Right cardiac atrium (tissue), 5 donors: Measurements from ENCODE around the gene OR9G4. TPM values are rescaled to one million over a fixed set of nuclear protein-coding genes. Genes with fewer than 3 reads are reported as not detected.

ENCODE experiments used
- ATAC-seq, 2 donors: fragments of 200-7000 bp; cut with Tn5 transposase; one replicate each; pipeline versions ENCODE4 v1.8.0 to v1.9.1; 2020; ENCODE audit warnings: moderate library complexity in 2 of 2, mild to moderate bottlenecking in 1 of 2
- DNase-seq, 3 donors: peaks; one replicate each; pipeline ENCODE4 v3.0.0-alpha.2; 2020
- H3K27ac ChIP-seq: one replicate; pipeline ENCODE4 v1.5.1; 2013; ENCODE audit warnings: mild to moderate bottlenecking, low read length, control low read depth, moderate library complexity
- H3K27me3 ChIP-seq: one replicate; pipeline ENCODE4 v1.6.1; 2013; ENCODE audit not compliant: control insufficient read depth, insufficient read depth
- H3K4me1 ChIP-seq: one replicate; pipeline ENCODE4 v1.6.1; 2013; ENCODE audit warnings: low read length; ENCODE audit not compliant: control insufficient read depth, insufficient read depth
- H3K4me3 ChIP-seq: one replicate; pipeline ENCODE4 v1.5.1; 2013; ENCODE audit warnings: low read length, control low read depth
- H3K9me3 ChIP-seq: one replicate; pipeline ENCODE4 v1.6.1; 2013; ENCODE audit warnings: low read length; ENCODE audit not compliant: control insufficient read depth
- WGBS: extraction: QIAGEN DNeasy Blood & Tissue Kit; methylation state at CpG from one replicate; pipeline ENCODE4 v1.1.7; 2013; 5-methylcytosine and 5-hydroxymethylcytosine counted together
- intact Hi-C, 4 donors: fragments of 100-400 bp; cut with DNase I; formaldehyde crosslinking; loops; one replicate each; pipeline versions ENCODE4 v1.11.0 to v1.14.0; 2022 to 2023
- microRNA-seq, 2 donors: library from miRNA; unstranded; fragments of <30 nt; microRNA quantifications; one replicate each; pipeline ENCODE4 v1.2.0, GENCODE V29; 2020 to 2021
- polyA plus RNA-seq: library from polyadenylated mRNA; stranded (reverse); fragments of 200-250 nt; gene quantifications from one replicate; pipeline ENCODE4 v1.2.3, GENCODE V29; 2013
- total RNA-seq, 4 donors: library from RNA; stranded (reverse); fragmentation: NEBNext Ultra II Directional; extraction: Animal tissue kit (Norgen Biotek cat#: 25700); gene quantifications; one replicate each; pipeline ENCODE4 v1.2.1, GENCODE V29; 2021
- donor health status: healthy with polysubstance abuse.
- donor health status: DM: no; HTN: yes; CAD: no.
- donor health status: DM: no; HTN: no; CAD: no.
- donor health status: DM: no; HTN: yes; CAD: no; lungs with severe emphysema.
- donor health status: DM: yes; HTN: yes; CAD: no.

The OR9G4 gene
- total and polyA plus RNA-seq, 5 donors: not detected

GRCh38 chr11:56714206-56714605 is 34.3 kb downstream of the OR9G4 start:
- ATAC-seq (no peak), DNase-seq (no peak)
- Histone ChIP-seq H3K4me1 (no peaks in the 10 kb centered on the region), H3K4me3 (no peak overlapping the region), H3K27ac (no peak overlapping the region), H3K27me3 (no peaks in the 10 kb centered on the region), H3K9me3 (no peaks in the 10 kb centered on the region)
- 66% methylated on average over 2 of the region's 2 CpGs for WGBS
- intact Hi-C loops: no loop called here

- intact Hi-C loops: no loop called here
- ATAC-seq (no peak), DNase-seq (no peak)
- no peaks in the 10 kb centered on the region for H3K4me1 ChIP-seq
- H3K27ac ChIP-seq: no peak overlapping the region
- no peaks in the 10 kb centered on the region for H3K27me3 ChIP-seq
- no peak overlapping the region for H3K4me3 ChIP-seq
- WGBS: 84% methylated on average over 2 of the region's 2 CpGs
- no peaks in the 10 kb centered on the region for H3K9me3 ChIP-seq
Observed at GRCh38 chr11:56706486-56706885, 42.0 kb downstream of the OR9G4 start.

GRCh38 chr11:56705784-56706396 is 42.6 kb downstream of the OR9G4 start:
- WGBS: 55% methylated on average over 1 of the region's 1 CpG
- Histone ChIP-seq H3K4me1 (no peaks in the 10 kb centered on the region), H3K27ac (no peak overlapping the region), H3K27me3 (no peaks in the 10 kb centered on the region), H3K4me3 (no peak overlapping the region), H3K9me3 (no peaks in the 10 kb centered on the region)
- intact Hi-C loops: no loop called here
- no peak for DNase-seq
- no peak for ATAC-seq

GRCh38 chr11:56700914-56701485 is 47.5 kb downstream of the OR9G4 start:
- intact Hi-C loops: no loop called here
- H3K27ac ChIP-seq: no peak overlapping the region
- DNase-seq (no peak), ATAC-seq (peak in 1 of 2 donors; percentile 31)
- H3K4me3 ChIP-seq: no peak overlapping the region
- 63% methylated on average over 8 of the region's 8 CpGs for WGBS
- H3K27me3 ChIP-seq: no peaks in the 10 kb centered on the region
- H3K4me1 ChIP-seq: no peaks in the 10 kb centered on the region
- H3K9me3 ChIP-seq: no peaks in the 10 kb centered on the region

GRCh38 chr11:56700242-56700913 is 48.1 kb downstream of the OR9G4 start:
- DNase-seq (no peak), ATAC-seq (no peak)
- Histone ChIP-seq H3K27me3 (no peaks in the 10 kb centered on the region), H3K9me3 (no peaks in the 10 kb centered on the region), H3K4me1 (no peaks in the 10 kb centered on the region), H3K4me3 (no peak overlapping the region), H3K27ac (no peak overlapping the region)
- WGBS: 55% methylated on average over 10 of the region's 10 CpGs
- intact Hi-C loops: no loop called here

- H3K9me3 ChIP-seq: no peaks in the 10 kb centered on the region
- ATAC-seq (no peak), DNase-seq (no peak)
- H3K27me3 ChIP-seq: no peaks in the 10 kb centered on the region
- intact Hi-C loops: loop anchor here in 1 of 4 donors (2.0 kb wide), 1 partner anchor 20 kb away; no protein-coding TSS in a partner anchor
- no peak within 1 kb of the TSS for H3K27ac ChIP-seq
- H3K4me1 ChIP-seq: no peaks in the 10 kb centered on the region
- no peak within 1 kb of the TSS for H3K4me3 ChIP-seq
- 85% methylated on average over 1 of the region's 1 CpG for whole genome bisulfite sequencing
Observed at GRCh38 chr11:56698795-56699194, 49.7 kb downstream of the OR9G4 start, which contains the start of gene OR9G1. OR9G1 (plus strand) TSS chr11:56699095; CDS start chr11:56700388, 1,293 bp downstream.

GRCh38 chr11:56693428-56693827 is 55.1 kb downstream of the OR9G4 start:
- Histone ChIP-seq H3K27ac (no peak overlapping the region), H3K4me3 (no peak overlapping the region), H3K27me3 (no peaks in the 10 kb centered on the region), H3K4me1 (no peaks in the 10 kb centered on the region), H3K9me3 (no peaks in the 10 kb centered on the region)
- intact Hi-C loops: no loop called here
- WGBS: 81% methylated on average over 2 of the region's 2 CpGs
- no peak for DNase-seq
- ATAC-seq: no peak

Small RNA genes lying within 50 kb of the gene (microRNA-seq; reads per million reads assigned to microRNA genes)
- gene MIR6128: 0 reads per million in 2 donors

Other genes starting within 250 kb of the OR9G4 start
- gene OR5M11, start 205.4 kb downstream of the OR9G4 start, total RNA-seq: not detected
- gene OR5M11, start 205.4 kb downstream of the OR9G4 start, polyA plus RNA-seq: not detected
- gene OR5M10, start 171.0 kb downstream of the OR9G4 start, total RNA-seq: not detected
- gene OR5M10, start 171.0 kb downstream of the OR9G4 start, polyA plus RNA-seq: not detected
- gene OR5M1, start 133.8 kb downstream of the OR9G4 start, total RNA-seq: not detected
- gene OR5M1, start 133.8 kb downstream of the OR9G4 start, polyA plus RNA-seq: not detected
- gene OR5AP2, start 106.3 kb downstream of the OR9G4 start, total RNA-seq: not detected
- gene OR5AP2, start 106.3 kb downstream of the OR9G4 start, polyA plus RNA-seq: not detected
- not detected for gene OR5AR1, start 85.0 kb downstream of the OR9G4 start, total RNA-seq
- gene OR5AR1, start 85.0 kb downstream of the OR9G4 start, polyA plus RNA-seq: not detected
- not detected for gene OR9G1, start 49.6 kb downstream of the OR9G4 start, total RNA-seq
- gene OR9G1, start 49.6 kb downstream of the OR9G4 start, polyA plus RNA-seq: not detected
- gene OR5AK2, start 240.2 kb upstream of the OR9G4 start, total RNA-seq: not detected
- gene OR5AK2, start 240.2 kb upstream of the OR9G4 start, polyA plus RNA-seq: not detected